SK-N-SH treated with all-trans-retinoic acid at 6 μM for 48 hours (cell line): Measurements from ENCODE around the gene CWC22.

Experiments used
- CREB5 ChIP-seq: fragments of 250-450 bp; sonication (Bioruptor Pico); IDR thresholded peaks from 2 replicates; pipeline ENCODE4 v1.5.1; 2020; ENCODE audit warnings: low read depth, mild to moderate bottlenecking, moderate library complexity
- CSDC2 ChIP-seq: fragments of 250-450 bp; sonication (Bioruptor Pico); IDR thresholded peaks from 2 replicates; pipeline ENCODE4 v1.5.0; 2020; ENCODE audit warnings: mild to moderate bottlenecking, moderate library complexity
- CSRNP3 ChIP-seq: fragments of 250-450 bp; sonication (Bioruptor Pico); IDR thresholded peaks from 2 replicates; pipeline ENCODE4 v1.5.1; 2021; ENCODE audit warnings: mild to moderate bottlenecking, moderate library complexity
- ISL1 ChIP-seq: fragments of 250-450 bp; sonication (Bioruptor Pico); IDR thresholded peaks from 2 replicates; pipeline ENCODE4 v2.1.2; 2022; ENCODE audit warnings: mild to moderate bottlenecking, moderate library complexity
- PATZ1 ChIP-seq: fragments of 250-450 bp; sonication (Bioruptor Pico); IDR thresholded peaks from 2 replicates; pipeline ENCODE4 v1.8.0; 2020; ENCODE audit warnings: mild to moderate bottlenecking, moderate library complexity, borderline replicate concordance
- PPARA ChIP-seq: fragments of 250-450 bp; sonication (Bioruptor Pico); IDR thresholded peaks from 2 replicates; pipeline ENCODE4 v1.5.0; 2020; ENCODE audit warnings: mild to moderate bottlenecking, borderline replicate concordance
- SNAI2 ChIP-seq: fragments of 250-450 bp; sonication (Bioruptor Pico); IDR thresholded peaks from 2 replicates; pipeline ENCODE4 v1.5.0; 2020; ENCODE audit warnings: mild to moderate bottlenecking, moderate library complexity
- ZFP3 ChIP-seq: fragments of 250-450 bp; sonication (Bioruptor Pico); IDR thresholded peaks from 2 replicates; pipeline ENCODE4 v1.5.0; 2020; ENCODE audit warnings: mild to moderate bottlenecking, moderate library complexity
- ZFP30 ChIP-seq: fragments of 450-650 bp; formaldehyde crosslinking; IDR thresholded peaks from 2 replicates; pipeline ENCODE4 v1.5.0; 2022; ENCODE audit warnings: mild to moderate bottlenecking, moderate library complexity
- ZNF565 ChIP-seq: fragments of 450-650 bp; formaldehyde crosslinking; conservative IDR thresholded peaks from 2 replicates; pipeline ENCODE4 v1.5.0; 2020; ENCODE audit warnings: low read depth, mild to moderate bottlenecking, moderate library complexity
- ZNF8 ChIP-seq: fragments of 450-650 bp; formaldehyde crosslinking; IDR thresholded peaks from 2 replicates; pipeline ENCODE4 v1.5.0; 2020; ENCODE audit warnings: mild to moderate bottlenecking, moderate library complexity

- TF ChIP-seq SNAI2 (CRISPR knock-in tag): no peak
- no peak for TF ChIP-seq ZNF565
- TF ChIP-seq ZFP3 (CRISPR knock-in tag): no peak
- TF ChIP-seq PATZ1: no peak
- TF ChIP-seq ZFP30: no peak
- TF ChIP-seq PPARA (CRISPR knock-in tag): no peak
- no peak for TF ChIP-seq CSDC2
- no peak for TF ChIP-seq CSRNP3 (CRISPR knock-in tag)
- no peak for TF ChIP-seq ZNF8 (CRISPR knock-in tag)
- peak; percentile 60 for TF ChIP-seq ISL1 (CRISPR knock-in tag)
- no peak for TF ChIP-seq CREB5 (CRISPR knock-in tag)
Observed at GRCh38 chr2:179966778-179967394, 40.2 kb downstream of the CWC22 start.
